Large intestine (tissue), 3 donors: ENCODE results near the gene LCN6. TPM values are rescaled to one million over a fixed set of nuclear protein-coding genes. Genes with fewer than 3 reads are reported as not detected.

Source experiments
- DNase-seq, 2 donors: peaks; one replicate each; pipeline versions ENCODE4 v3.0.0 to v3.0.0-alpha.2; 2013
- H3K27ac ChIP-seq: one replicate; pipeline ENCODE4 v1.5.1; 2013; ENCODE audit warnings: low read length
- H3K27me3 ChIP-seq: 2 replicates; pipeline ENCODE4 v1.6.1; 2013; ENCODE audit warnings: low read length; ENCODE audit not compliant: control insufficient read depth, insufficient read depth
- H3K36me3 ChIP-seq: 2 replicates; pipeline ENCODE4 v1.6.1; 2013; ENCODE audit warnings: low read length; ENCODE audit not compliant: control insufficient read depth, insufficient read depth
- H3K4me1 ChIP-seq: one replicate; pipeline ENCODE4 v1.6.1; 2013; ENCODE audit warnings: low read length; ENCODE audit not compliant: control insufficient read depth, insufficient read depth
- H3K4me3 ChIP-seq: one replicate; pipeline ENCODE4 v1.5.1; 2013; ENCODE audit warnings: low read length
- H3K9me3 ChIP-seq: one replicate; pipeline ENCODE4 v1.6.1; 2013; ENCODE audit warnings: mild to moderate bottlenecking, low read depth, low read length, moderate library complexity; ENCODE audit not compliant: control insufficient read depth
- WGBS: methylation state at CpG from one replicate; pipeline ENCODE4 v1.1.5; 2013; ENCODE audit warnings: low lambda C conversion rate; ENCODE audit not compliant: insufficient coverage; 5-methylcytosine and 5-hydroxymethylcytosine counted together
- polyA plus RNA-seq: library from polyadenylated mRNA; unstranded; fragments of 120-200 nt; gene quantifications from one replicate; pipeline ENCODE4 v1.2.1, GENCODE V29; 2013

LCN6 gene
- polyA plus RNA-seq, 1 donor, result 2.8 TPM

GRCh38 chr9:136723989-136724388 lies 24.3 kb downstream of the LCN6 start:
- no peak overlapping the region for H3K4me3 ChIP-seq
- H3K27me3 ChIP-seq, result no peaks in the 10 kb centered on the region
- H3K9me3 ChIP-seq, result peaks cover 8% of the 10 kb centered on the region
- no peak overlapping the region for H3K27ac ChIP-seq
- no peak for DNase-seq
- peaks cover 32% of the 10 kb centered on the region for H3K4me1 ChIP-seq
- WGBS, result no CpG with 5 or more reads among the region's 8 CpGs
- peaks cover 59% of the 10 kb centered on the region for H3K36me3 ChIP-seq

DNA sequence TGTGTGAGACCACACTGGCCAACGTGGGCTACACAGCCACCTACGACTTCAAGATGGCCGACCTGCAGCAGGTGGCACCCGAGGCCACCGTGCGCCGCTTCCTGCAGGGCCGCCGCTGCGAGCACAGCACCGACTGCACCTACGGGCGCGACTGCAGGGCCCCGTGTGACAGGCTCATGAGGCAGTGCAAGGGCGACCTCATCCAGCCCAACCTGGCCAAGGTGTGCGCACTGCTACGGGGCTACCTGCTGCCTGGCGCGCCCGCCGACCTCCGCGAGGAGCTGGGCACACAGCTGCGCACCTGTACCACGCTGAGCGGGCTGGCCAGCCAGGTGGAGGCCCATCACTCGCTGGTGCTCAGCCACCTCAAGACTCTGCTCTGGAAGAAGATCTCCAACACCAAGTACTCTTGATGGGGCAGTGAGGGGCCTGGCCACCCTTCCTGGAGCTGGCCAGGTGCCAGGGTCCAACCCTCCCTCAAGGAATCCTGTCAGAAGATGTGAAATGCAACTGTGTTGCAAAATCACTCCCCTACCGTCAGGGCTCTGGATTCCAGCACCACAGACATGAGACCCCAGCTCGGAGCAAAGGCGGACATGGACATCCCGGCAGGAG lies 24.9 kb downstream of the LCN6 start:
- H3K36me3 ChIP-seq, result peaks cover 59% of the 10 kb centered on the region
- no peaks in the 10 kb centered on the region for H3K27me3 ChIP-seq
- H3K9me3 ChIP-seq, result peaks cover 8% of the 10 kb centered on the region
- no peak for DNase-seq
- peaks cover 33% of the 10 kb centered on the region for H3K4me1 ChIP-seq
- no CpG with 5 or more reads among the region's 32 CpGs for WGBS
- H3K27ac ChIP-seq, result no peak overlapping the region
- no peak overlapping the region for H3K4me3 ChIP-seq

GRCh38 chr9:136722969-136723356 lies 25.4 kb downstream of the LCN6 start:
- Histone ChIP-seq H3K36me3 (peaks cover 59% of the 10 kb centered on the region), H3K4me3 (no peak overlapping the region), H3K27ac (no peak overlapping the region), H3K4me1 (peaks cover 36% of the 10 kb centered on the region), H3K27me3 (no peaks in the 10 kb centered on the region), H3K9me3 (peaks cover 8% of the 10 kb centered on the region)
- no CpG with 5 or more reads among the region's 24 CpGs for WGBS
- DNase-seq, result no peak

GRCh38 chr9:136722093-136722968 lies 26.0 kb downstream of the LCN6 start:
- WGBS, result no CpG with 5 or more reads among the region's 31 CpGs
- H3K36me3 ChIP-seq, result peaks cover 59% of the 10 kb centered on the region

DNA sequence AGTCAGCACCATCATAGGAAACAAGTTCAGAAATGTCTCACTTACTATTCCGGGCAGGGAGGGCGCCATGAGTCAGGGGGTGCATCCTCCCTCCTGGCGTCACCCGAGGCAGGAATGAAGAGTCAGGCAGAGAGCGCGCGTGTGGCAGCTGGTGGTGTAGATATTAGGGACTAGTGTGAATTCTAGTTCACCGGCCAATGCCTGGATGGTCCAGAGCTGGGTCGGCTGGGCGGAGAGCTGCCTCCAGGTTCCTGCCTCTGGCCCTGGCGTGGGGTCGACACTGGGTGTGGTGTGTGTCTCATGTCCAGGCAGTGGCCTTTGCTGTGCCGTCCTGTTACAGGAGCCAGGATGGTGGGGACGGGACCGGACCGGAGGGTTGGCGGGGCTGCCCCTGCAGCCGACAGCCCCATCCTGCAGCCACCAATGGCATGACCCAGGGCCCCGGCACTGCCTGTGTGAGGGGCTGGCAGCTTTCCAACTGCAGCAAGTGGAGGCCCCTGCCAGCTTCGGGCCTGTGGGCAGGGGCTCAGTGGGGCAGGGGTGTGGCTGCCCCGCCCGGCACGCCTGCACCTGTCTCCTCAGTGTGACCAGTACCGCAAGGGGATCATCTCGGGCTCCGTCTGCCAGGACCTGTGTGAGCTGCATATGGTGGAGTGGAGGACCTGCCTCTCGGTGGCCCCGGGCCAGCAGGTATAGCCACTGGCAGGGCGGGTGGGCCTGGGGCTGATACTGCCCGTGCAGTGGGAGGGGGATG lies 26.8 kb downstream of the LCN6 start:
- Histone ChIP-seq H3K4me1 (peaks cover 32% of the 10 kb centered on the region), H3K4me3 (no peak overlapping the region), H3K27me3 (no peaks in the 10 kb centered on the region), H3K9me3 (peaks cover 8% of the 10 kb centered on the region), H3K36me3 (peaks cover 57% of the 10 kb centered on the region), H3K27ac (no peak overlapping the region)
- DNase-seq, result peak in 1 of 2 donors; percentile 34
- no CpG with 5 or more reads among the region's 30 CpGs for WGBS

More at GRCh38 chr9:136722093-136722968, 26.0 kb downstream of the LCN6 start:
- Histone ChIP-seq H3K27me3 (no peaks in the 10 kb centered on the region), H3K27ac (no peak overlapping the region), H3K4me1 (peaks cover 36% of the 10 kb centered on the region), H3K4me3 (no peak overlapping the region), H3K9me3 (peaks cover 8% of the 10 kb centered on the region)
- DNase-seq, result no peak

- H3K27me3 ChIP-seq, result no peaks in the 10 kb centered on the region
- no peak overlapping the region for H3K4me3 ChIP-seq
- WGBS, result no CpG with 5 or more reads among the region's 11 CpGs
- DNase-seq, result no peak
- peaks cover 8% of the 10 kb centered on the region for H3K9me3 ChIP-seq
- peaks cover 26% of the 10 kb centered on the region for H3K4me1 ChIP-seq
- peaks cover 51% of the 10 kb centered on the region for H3K36me3 ChIP-seq
- no peak overlapping the region for H3K27ac ChIP-seq
These were observed 27.4 kb downstream of the LCN6 start for GRCh38 chr9:136720898-136721338.

DNA sequence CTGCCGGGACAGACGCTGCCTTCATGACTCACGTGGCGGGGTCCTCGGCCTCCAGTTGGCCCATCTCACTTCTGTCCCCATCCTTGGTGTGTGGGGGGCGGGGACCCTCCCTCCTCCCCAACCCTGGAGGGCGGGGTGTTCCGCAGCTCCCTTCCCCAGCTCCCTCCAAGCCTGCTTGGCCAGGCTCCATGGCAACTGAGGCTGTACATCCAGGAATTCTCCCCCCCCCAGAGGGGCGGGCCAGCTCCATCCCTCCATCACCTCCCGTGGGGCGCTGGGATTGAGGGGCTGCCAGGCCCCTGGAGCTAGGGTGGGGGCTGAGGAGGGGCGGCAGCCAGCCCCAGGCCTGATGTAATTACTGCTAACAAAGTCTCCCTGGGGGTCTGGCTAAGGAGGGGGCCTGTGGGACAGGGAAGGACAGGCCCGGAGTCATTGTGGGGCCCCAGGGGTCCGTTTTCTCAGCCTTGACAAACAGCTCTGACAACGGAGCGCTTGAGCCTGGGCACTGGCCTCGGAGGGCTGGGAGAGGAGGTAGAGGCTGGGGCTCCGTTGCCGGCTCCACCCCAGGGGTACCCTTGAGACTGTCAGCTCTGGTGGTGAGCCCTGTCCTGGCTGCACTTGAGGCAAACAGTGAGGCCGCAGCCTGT lies 28.0 kb downstream of the LCN6 start:
- peak in 1 of 2 donors; percentile 35 for DNase-seq
- H3K4me3 ChIP-seq, result no peak overlapping the region
- no CpG with 5 or more reads among the region's 20 CpGs for WGBS
- peaks cover 23% of the 10 kb centered on the region for H3K4me1 ChIP-seq
- H3K27me3 ChIP-seq, result no peaks in the 10 kb centered on the region
- peaks cover 46% of the 10 kb centered on the region for H3K36me3 ChIP-seq
- no peak overlapping the region for H3K27ac ChIP-seq
- H3K9me3 ChIP-seq, result peaks cover 8% of the 10 kb centered on the region

- Histone ChIP-seq H3K36me3 (peaks cover 35% of the 10 kb centered on the region), H3K27ac (no peak overlapping the region), H3K4me3 (no peak overlapping the region), H3K9me3 (peaks cover 8% of the 10 kb centered on the region), H3K4me1 (peaks cover 23% of the 10 kb centered on the region), H3K27me3 (no peaks in the 10 kb centered on the region)
- no CpG with 5 or more reads among the region's 24 CpGs for WGBS
- DNase-seq, result no peak
These were observed 29.0 kb downstream of the LCN6 start for GRCh38 chr9:136719195-136719880.

- Histone ChIP-seq H3K27ac (no peak overlapping the region), H3K4me3 (no peak overlapping the region), H3K9me3 (peaks cover 8% of the 10 kb centered on the region), H3K27me3 (no peaks in the 10 kb centered on the region), H3K4me1 (peaks cover 23% of the 10 kb centered on the region), H3K36me3 (peaks cover 28% of the 10 kb centered on the region)
- no peak for DNase-seq
- no CpG with 5 or more reads among the region's 20 CpGs for WGBS
These were observed 29.8 kb downstream of the LCN6 start for GRCh38 chr9:136718345-136719194.
